ENCODE measurements around the gene ZNF366.

Gene ZNF366

DNA sequence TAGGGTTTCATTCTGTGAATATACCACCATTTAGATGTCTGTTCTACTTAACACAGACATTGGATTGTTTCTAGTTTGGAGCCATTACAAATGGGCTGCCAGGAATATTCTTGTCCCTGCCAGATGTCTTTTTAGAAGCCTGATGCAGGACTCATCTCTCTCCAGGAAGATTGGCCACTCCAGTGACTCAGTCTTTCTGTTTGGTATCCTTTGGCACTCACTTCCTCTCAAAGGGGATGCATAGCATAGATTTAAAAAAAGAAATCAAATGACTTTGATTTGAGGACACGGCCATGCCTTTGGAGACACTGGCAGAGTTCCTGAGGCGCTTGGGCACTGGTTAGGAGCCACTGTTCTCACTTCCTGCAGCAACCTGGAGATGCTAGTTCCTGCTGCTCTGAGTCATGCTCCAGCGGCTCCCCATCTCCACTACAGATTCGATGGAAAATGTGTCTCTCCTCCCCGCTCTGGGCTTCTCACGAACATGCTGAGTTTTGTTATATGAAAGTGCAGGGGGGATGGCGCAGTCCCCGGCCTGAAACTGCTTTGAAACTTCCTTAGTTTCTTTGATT is 3.5 kb upstream of the ZNF366 start:
- H3K79me2 ChIP-seq: no peaks in the 10 kb centered on the region
- no peak overlapping the region for H2AFZ ChIP-seq
- TF ChIP-seq, protein P1, sequence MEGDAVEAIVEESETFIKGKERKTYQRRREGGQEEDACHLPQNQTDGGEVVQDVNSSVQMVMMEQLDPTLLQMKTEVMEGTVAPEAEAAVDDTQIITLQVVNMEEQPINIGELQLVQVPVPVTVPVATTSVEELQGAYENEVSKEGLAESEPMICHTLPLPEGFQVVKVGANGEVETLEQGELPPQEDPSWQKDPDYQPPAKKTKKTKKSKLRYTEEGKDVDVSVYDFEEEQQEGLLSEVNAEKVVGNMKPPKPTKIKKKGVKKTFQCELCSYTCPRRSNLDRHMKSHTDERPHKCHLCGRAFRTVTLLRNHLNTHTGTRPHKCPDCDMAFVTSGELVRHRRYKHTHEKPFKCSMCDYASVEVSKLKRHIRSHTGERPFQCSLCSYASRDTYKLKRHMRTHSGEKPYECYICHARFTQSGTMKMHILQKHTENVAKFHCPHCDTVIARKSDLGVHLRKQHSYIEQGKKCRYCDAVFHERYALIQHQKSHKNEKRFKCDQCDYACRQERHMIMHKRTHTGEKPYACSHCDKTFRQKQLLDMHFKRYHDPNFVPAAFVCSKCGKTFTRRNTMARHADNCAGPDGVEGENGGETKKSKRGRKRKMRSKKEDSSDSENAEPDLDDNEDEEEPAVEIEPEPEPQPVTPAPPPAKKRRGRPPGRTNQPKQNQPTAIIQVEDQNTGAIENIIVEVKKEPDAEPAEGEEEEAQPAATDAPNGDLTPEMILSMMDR (IDR thresholded peaks at IDR 0.05): no peak
- no peaks in the 10 kb centered on the region for H3K27me3 ChIP-seq (ENCODE audit: control insufficient read depth, insufficient read depth, low read length)
- no peak overlapping the region for H3K4me3 ChIP-seq (ENCODE audit: low read depth, low read length)
- H3K9me3 ChIP-seq (ENCODE audit: control insufficient read depth, low read length): no peaks in the 10 kb centered on the region
- peaks cover 4% of the 10 kb centered on the region for H3K4me1 ChIP-seq
- H3K27ac ChIP-seq: no peak overlapping the region
- H3K9ac ChIP-seq: no peak overlapping the region
- no peak overlapping the region for H3K4me2 ChIP-seq (ENCODE audit: low read length)
- no peaks in the 10 kb centered on the region for H3K36me3 ChIP-seq (ENCODE audit: control insufficient read depth, insufficient read depth, low read length)

DNA sequence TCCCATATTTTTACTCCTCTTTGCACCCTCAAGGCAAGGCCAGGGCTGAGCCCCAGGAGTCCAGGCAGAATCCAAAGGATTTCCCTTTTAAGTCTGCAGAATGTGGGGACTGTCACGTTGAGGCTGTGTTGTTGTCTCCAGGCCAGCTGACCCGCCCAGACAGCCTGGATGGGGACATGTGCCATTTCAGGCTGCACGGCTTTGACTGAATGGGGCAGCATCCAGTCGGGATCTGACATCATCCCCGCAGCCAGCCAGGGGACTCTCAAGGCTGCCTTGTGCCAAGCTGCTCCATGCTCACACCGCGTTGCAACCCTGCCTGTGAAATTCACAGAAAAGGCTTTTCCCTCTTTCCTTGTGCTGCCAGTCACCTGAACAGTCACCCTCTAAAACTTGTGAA is 2.2 kb upstream of the ZNF366 start:
- no peaks in the 10 kb centered on the region for H3K36me3 ChIP-seq (ENCODE audit: control insufficient read depth, insufficient read depth, low read length)
- no peak overlapping the region for H3K4me3 ChIP-seq (ENCODE audit: low read depth, low read length)
- H3K27me3 ChIP-seq (ENCODE audit: control insufficient read depth, insufficient read depth, low read length): no peaks in the 10 kb centered on the region
- no peak overlapping the region for H2AFZ ChIP-seq
- no peak overlapping the region for H3K4me2 ChIP-seq (ENCODE audit: low read length)
- no peaks in the 10 kb centered on the region for H3K9me3 ChIP-seq (ENCODE audit: control insufficient read depth, low read length)
- TF ChIP-seq, protein P1 (IDR thresholded peaks at IDR 0.05): no peak
- no peak overlapping the region for H3K9ac ChIP-seq
- peaks cover 4% of the 10 kb centered on the region for H3K4me1 ChIP-seq
- no peak overlapping the region for H3K27ac ChIP-seq
- no peaks in the 10 kb centered on the region for H3K79me2 ChIP-seq

DNA sequence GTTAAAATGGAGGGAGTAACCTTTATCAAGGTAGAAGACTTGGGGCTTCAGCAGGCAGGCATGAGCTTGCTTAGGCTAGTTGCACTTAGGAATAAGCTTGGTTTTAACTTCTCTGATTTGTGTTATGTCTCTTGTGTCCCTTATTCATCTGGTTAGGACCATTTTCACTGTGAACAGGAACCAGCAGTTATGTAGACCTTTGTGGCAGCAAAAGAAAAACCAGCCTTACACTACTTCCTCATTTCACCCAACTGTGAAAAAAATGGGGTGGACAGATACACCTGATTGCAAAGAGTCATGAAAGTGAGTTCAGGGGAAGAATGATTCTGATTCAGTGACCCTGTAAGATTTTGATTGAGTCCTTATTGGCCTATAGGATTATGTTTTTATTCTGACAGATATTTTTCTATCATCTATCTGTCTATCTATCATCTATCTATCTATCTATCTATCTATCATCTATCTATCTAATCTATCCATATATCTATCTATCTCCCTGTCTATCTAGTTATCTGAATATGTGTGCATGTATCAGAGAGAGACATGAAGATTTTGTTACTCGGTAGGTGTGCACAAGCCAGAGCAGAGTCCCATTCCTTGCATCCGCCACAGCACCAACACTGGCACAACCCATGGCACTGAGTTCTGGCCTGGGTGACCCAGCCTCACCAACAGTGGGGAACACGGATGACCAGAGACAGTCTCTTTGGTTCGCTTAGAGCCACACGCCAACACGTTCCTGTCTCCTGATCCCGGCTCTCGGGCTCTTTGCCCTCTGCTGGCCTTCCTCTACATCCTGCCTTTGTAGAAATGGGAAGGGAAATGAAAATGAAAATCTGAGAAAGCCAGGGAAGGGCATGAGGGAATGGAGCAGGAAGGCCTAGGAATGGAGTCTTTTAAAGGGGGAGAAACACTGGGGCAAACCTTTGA is 1.3 kb upstream of the ZNF366 start:
- Histone ChIP-seq H3K9me3 (ENCODE audit: control insufficient read depth, low read length) (no peaks in the 10 kb centered on the region), H2AFZ (peak overlapping the region; percentile 45), H3K27ac (no peak overlapping the region), H3K9ac (no peak overlapping the region), H3K27me3 (ENCODE audit: control insufficient read depth, insufficient read depth, low read length) (no peaks in the 10 kb centered on the region), H3K4me1 (peaks cover 4% of the 10 kb centered on the region), H3K4me3 (ENCODE audit: low read depth, low read length) (no peak overlapping the region), H3K79me2 (no peaks in the 10 kb centered on the region), H3K36me3 (ENCODE audit: control insufficient read depth, insufficient read depth, low read length) (no peaks in the 10 kb centered on the region), H3K4me2 (ENCODE audit: low read length) (peak overlapping the region; percentile 20)
- TF ChIP-seq, protein P1 (IDR thresholded peaks at IDR 0.05): no peak

DNA sequence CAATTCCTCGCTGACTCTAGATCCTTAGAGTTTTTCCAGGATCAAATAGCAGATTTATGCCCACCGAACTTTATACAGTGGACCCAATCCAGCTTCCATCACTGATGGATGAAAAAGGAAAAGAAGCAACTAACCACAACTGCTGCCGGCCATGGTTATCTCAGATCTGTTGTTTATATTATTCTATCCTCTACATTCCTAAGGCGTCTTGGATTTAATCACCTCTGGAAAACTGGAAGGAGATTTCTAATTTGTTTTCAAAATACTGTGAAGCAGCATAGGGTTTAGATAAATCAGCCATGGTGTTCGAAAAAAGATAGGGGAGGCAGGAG is 663 bp upstream of the ZNF366 start:
- Histone ChIP-seq H3K27me3 (ENCODE audit: control insufficient read depth, insufficient read depth, low read length) (no peaks in the 10 kb centered on the region), H2AFZ (peak overlapping the region; percentile 45), H3K36me3 (ENCODE audit: control insufficient read depth, insufficient read depth, low read length) (no peaks in the 10 kb centered on the region), H3K9ac (no peak overlapping the region), H3K79me2 (no peaks in the 10 kb centered on the region), H3K4me2 (ENCODE audit: low read length) (peak overlapping the region; percentile 20), H3K9me3 (ENCODE audit: control insufficient read depth, low read length) (no peaks in the 10 kb centered on the region), H3K4me1 (peaks cover 4% of the 10 kb centered on the region), H3K4me3 (ENCODE audit: low read depth, low read length) (no peak overlapping the region), H3K27ac (no peak overlapping the region)
- TF ChIP-seq, protein P1 (IDR thresholded peaks at IDR 0.05): no peak
